ENCODE results near the gene FAM217B.
"Not testable (repeated sequence)": the region's sequence is repeated elsewhere in the genome, so short reads cannot be mapped to it uniquely, and the experiment has no call there.

FAM217B gene

GRCh38 chr20:59939052-59939878 lies 924 bp upstream of the FAM217B start:
- no peak for DNase-seq

- no peak for DNase-seq
These were observed 385 bp upstream of the FAM217B start for GRCh38 chr20:59939879-59940128.

GRCh38 chr20:59940956-59941294 lies 736 bp downstream of the FAM217B start:
- no peak for DNase-seq

- DNase-seq, result no peak
These were observed 2.1 kb downstream of the FAM217B start for GRCh38 chr20:59942245-59942644.

GRCh38 chr20:59944726-59945125 lies 4.5 kb downstream of the FAM217B start:
- DNase-seq, result no peak

- DNase-seq, result no peak
These were observed 5.0 kb downstream of the FAM217B start for GRCh38 chr20:59945175-59945574.

GRCh38 chr20:59945731-59946130 lies 5.5 kb downstream of the FAM217B start:
- no peak for DNase-seq

- DNase-seq, result no peak
These were observed 7.2 kb downstream of the FAM217B start for GRCh38 chr20:59947376-59947775.

- DNase-seq, result no peak
These were observed 8.0 kb downstream of the FAM217B start for GRCh38 chr20:59948212-59948611.

- DNase-seq, result peak; percentile 38
These were observed 8.9 kb downstream of the FAM217B start for GRCh38 chr20:59948828-59949720.

GRCh38 chr20:59949911-59950310 lies 9.7 kb downstream of the FAM217B start:
- DNase-seq, result no peak

GRCh38 chr20:59954718-59955117 lies 14.5 kb downstream of the FAM217B start:
- no peak for DNase-seq

GRCh38 chr20:59955131-59955796 lies 15.1 kb downstream of the FAM217B start:
- DNase-seq, result peak; percentile 67

- not testable (repeated sequence) for DNase-seq
These were observed 17.4 kb downstream of the FAM217B start for GRCh38 chr20:59957568-59957967.

GRCh38 chr20:59958123-59958522 lies 17.9 kb downstream of the FAM217B start, which contains the start of gene CDH26:
TSS of gene CDH26 (plus strand) at chr20:59958423. CDS start at chr20:59958727, 304 bp downstream.
- no peak for DNase-seq

- no peak for DNase-seq
These were observed 18.4 kb downstream of the FAM217B start for GRCh38 chr20:59958626-59959025.

- DNase-seq, result no peak
These were observed 21.2 kb downstream of the FAM217B start for GRCh38 chr20:59961423-59961822.

- DNase-seq, result no peak
These were observed 22.0 kb downstream of the FAM217B start for GRCh38 chr20:59962155-59962554.

GRCh38 chr20:59966428-59966827 lies 26.2 kb downstream of the FAM217B start:
- DNase-seq, result no peak

- no peak for DNase-seq
These were observed 31.2 kb downstream of the FAM217B start for GRCh38 chr20:59971428-59971827.

- DNase-seq, result no peak
These were observed 32.0 kb downstream of the FAM217B start for GRCh38 chr20:59972037-59972801.

GRCh38 chr20:59976156-59976782 lies 36.1 kb downstream of the FAM217B start:
- DNase-seq, result no peak

All from SHP77 treated with DMSO at 0.1 percent for 48 hours (cell line).